Caco-2 (cell line): ENCODE data around the gene SPEG. TPM values are rescaled to one million over a fixed set of nuclear protein-coding genes. Genes with fewer than 3 reads are reported as not detected.

ENCODE experiments used
- BruUV-seq: library from RNA; stranded (reverse); fragments of 400-500 nt; replicated peaks from 2 replicates; lab custom pipeline; 2021; lab: Mats Ljungman, UMichigan
- CTCF ChIA-PET: fragments of 300-600 bp; sonication (Branson Sonifier 250); formaldehyde crosslinking; loops from one replicate; lab custom pipeline; 2022; ENCODE audit warnings: antibody characterized with exemption; lab: Charles Lee
- POLR2A ChIA-PET: fragments of 300-600 bp; sonication (Branson Sonifier 250); formaldehyde crosslinking; loops from one replicate; lab custom pipeline; 2022; ENCODE audit warnings: antibody characterized with exemption; lab: Charles Lee
- DNase-seq, 2 experiments: peaks; one replicate each; pipeline versions ENCODE4 v3.0.0 to v3.0.0-alpha.2; 2020 to 2022
- H3K27me3 ChIP-seq: replicated peaks from 2 replicates; pipeline ENCODE4 v1.6.0; 2011; ENCODE audit warnings: low read length; ENCODE audit not compliant: control insufficient read depth, insufficient read depth
- H3K36me3 ChIP-seq: 2 replicates; pipeline ENCODE4 v1.5.1; 2011; ENCODE audit warnings: low read length; ENCODE audit not compliant: control insufficient read depth, insufficient read depth
- H3K4me1 ChIP-seq: fragments of 250-450 bp; sonication (Bioruptor Pico); 2 replicates; pipeline ENCODE4 v1.5.1; 2020; ENCODE audit warnings: mild to moderate bottlenecking
- H3K4me3 ChIP-seq: 2 replicates; pipeline ENCODE4 v1.5.1; 2011; ENCODE audit warnings: low read depth, mild to moderate bottlenecking, control low read depth, low read length
- H3K9me3 ChIP-seq: fragments of 250-450 bp; sonication (Bioruptor Pico); 2 replicates; pipeline ENCODE4 v1.5.1; 2020; ENCODE audit warnings: mild to moderate bottlenecking, moderate library complexity
- H3K27ac Mint-ChIP-seq: one replicate; pipeline ENCODE4 v1.8.0; 2022; ENCODE audit warnings: mixed read lengths; ENCODE audit not compliant: unreplicated experiment
- H3K27me3 Mint-ChIP-seq: one replicate; pipeline ENCODE4 v1.8.0; 2022; ENCODE audit warnings: mixed read lengths; ENCODE audit not compliant: insufficient read depth, unreplicated experiment
- H3K36me3 Mint-ChIP-seq: one replicate; pipeline ENCODE4 v1.8.0; 2022; ENCODE audit warnings: mild to moderate bottlenecking, mixed read lengths; ENCODE audit not compliant: insufficient read depth, unreplicated experiment
- H3K4me1 Mint-ChIP-seq: one replicate; pipeline ENCODE4 v1.8.0; 2022; ENCODE audit warnings: low read depth, mixed read lengths; ENCODE audit not compliant: unreplicated experiment
- H3K4me3 Mint-ChIP-seq: one replicate; pipeline ENCODE4 v1.8.0; 2022; ENCODE audit warnings: mild to moderate bottlenecking, moderate library complexity, mixed read lengths; ENCODE audit not compliant: unreplicated experiment
- H3K9me3 Mint-ChIP-seq: one replicate; pipeline ENCODE4 v1.8.0; 2022; ENCODE audit warnings: mixed read lengths; ENCODE audit not compliant: unreplicated experiment
- intact Hi-C: fragments of 100-400 bp; cut with micrococcal nuclease; formaldehyde crosslinking; loops from one replicate; pipeline ENCODE4 v1.10.0; 2022; ENCODE audit not compliant: unreplicated experiment
- total RNA-seq: library from RNA; stranded (reverse); gene quantifications from 2 replicates; pipeline ENCODE4 v1.2.3, GENCODE V29; 2022
- TF ChIP-seq, protein P1 (sequence below), 2 experiments: fragments of 200-600 bp in 1 of 2; IDR thresholded peaks; 1 replicate in 1 of 2; 2 replicates in 1 of 2; pipeline versions ENCODE4 v1.5.1 to v1.8.0; 2011 to 2022; ENCODE audit warnings: antibody characterized with exemption in 1 of 2, control low read depth in 1 of 2, inconsistent platforms in 1 of 2, low read depth in 1 of 2, low read length in 1 of 2, mild to moderate bottlenecking in 1 of 2, moderate library complexity in 1 of 2; ENCODE audit not compliant: insufficient read depth in 1 of 2, severe bottlenecking in 1 of 2, unreplicated experiment in 1 of 2

The SPEG gene
- total RNA-seq, 1 experiment from 2014 or later = 18.6 TPM

DNA sequence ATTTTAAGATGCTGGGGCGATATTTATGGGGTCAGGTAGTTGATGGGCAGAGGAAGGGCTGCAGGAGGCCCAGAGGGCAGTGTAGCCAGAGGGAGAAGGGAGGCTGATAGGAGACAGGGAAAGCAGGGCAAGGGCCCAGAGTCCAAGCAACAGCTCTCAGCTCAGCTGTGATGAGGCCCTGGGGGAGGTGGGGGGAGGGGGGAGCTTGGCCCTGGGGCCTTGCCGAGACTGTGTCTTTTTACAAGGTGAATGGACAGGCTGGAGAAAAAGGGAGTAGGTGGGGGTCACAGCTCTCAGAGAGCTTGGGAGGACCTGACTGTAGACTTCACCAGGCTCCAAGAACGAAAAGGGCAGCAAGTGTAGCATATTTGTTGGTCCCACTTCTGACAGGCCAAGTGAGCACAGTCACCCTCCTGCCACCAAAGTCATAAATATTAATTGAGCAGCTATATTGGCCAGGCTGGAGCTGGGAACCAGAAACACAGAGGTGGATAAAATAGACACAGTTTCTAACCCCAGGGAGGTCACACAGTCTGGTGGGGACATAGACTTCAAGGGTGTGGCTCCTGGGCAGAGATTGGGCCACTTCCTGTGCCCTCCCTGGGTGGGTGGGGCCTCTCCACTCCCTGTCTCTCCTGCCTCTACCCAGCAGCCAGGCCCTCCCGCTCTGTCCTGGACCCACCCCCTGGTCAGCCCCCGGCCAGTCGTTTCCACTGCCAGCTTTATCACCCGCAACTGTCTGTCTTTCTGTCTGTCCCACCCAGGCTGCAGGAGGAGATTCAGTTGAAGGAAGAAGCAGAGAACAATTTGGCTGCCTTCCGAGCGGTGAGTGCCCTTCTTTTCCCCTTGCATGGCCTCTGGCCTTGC is 15.1 kb upstream of the SPEG start:
- H3K9me3 ChIP-seq = no peaks in the 10 kb centered on the region
- ChIA-PET POLR2A (no interaction called here), CTCF (no interaction called here)
- BruUV-seq = no TSS peak
- no peak overlapping the region for H3K4me3 ChIP-seq
- no peak overlapping the region for H3K27ac Mint-ChIP-seq
- intact Hi-C loops = no loop called here
- TF ChIP-seq, protein P1, sequence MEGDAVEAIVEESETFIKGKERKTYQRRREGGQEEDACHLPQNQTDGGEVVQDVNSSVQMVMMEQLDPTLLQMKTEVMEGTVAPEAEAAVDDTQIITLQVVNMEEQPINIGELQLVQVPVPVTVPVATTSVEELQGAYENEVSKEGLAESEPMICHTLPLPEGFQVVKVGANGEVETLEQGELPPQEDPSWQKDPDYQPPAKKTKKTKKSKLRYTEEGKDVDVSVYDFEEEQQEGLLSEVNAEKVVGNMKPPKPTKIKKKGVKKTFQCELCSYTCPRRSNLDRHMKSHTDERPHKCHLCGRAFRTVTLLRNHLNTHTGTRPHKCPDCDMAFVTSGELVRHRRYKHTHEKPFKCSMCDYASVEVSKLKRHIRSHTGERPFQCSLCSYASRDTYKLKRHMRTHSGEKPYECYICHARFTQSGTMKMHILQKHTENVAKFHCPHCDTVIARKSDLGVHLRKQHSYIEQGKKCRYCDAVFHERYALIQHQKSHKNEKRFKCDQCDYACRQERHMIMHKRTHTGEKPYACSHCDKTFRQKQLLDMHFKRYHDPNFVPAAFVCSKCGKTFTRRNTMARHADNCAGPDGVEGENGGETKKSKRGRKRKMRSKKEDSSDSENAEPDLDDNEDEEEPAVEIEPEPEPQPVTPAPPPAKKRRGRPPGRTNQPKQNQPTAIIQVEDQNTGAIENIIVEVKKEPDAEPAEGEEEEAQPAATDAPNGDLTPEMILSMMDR (IDR thresholded peaks at IDR 0.05; ENCODE audit: insufficient read depth in 1 of 2, low read depth in 1 of 2, low read length in 1 of 2, severe bottlenecking in 1 of 2, unreplicated experiment in 1 of 2) = no peak
- no peaks in the 10 kb centered on the region for H3K27me3 Mint-ChIP-seq
- DNase-seq = no peak
- no peaks in the 10 kb centered on the region for H3K36me3 ChIP-seq
- no peaks in the 10 kb centered on the region for H3K36me3 Mint-ChIP-seq
- H3K4me3 Mint-ChIP-seq = no peak overlapping the region
- H3K9me3 Mint-ChIP-seq = no peaks in the 10 kb centered on the region
- no peaks in the 10 kb centered on the region for H3K4me1 Mint-ChIP-seq
- H3K27me3 ChIP-seq = no peaks in the 10 kb centered on the region
- no peaks in the 10 kb centered on the region for H3K4me1 ChIP-seq

DNA sequence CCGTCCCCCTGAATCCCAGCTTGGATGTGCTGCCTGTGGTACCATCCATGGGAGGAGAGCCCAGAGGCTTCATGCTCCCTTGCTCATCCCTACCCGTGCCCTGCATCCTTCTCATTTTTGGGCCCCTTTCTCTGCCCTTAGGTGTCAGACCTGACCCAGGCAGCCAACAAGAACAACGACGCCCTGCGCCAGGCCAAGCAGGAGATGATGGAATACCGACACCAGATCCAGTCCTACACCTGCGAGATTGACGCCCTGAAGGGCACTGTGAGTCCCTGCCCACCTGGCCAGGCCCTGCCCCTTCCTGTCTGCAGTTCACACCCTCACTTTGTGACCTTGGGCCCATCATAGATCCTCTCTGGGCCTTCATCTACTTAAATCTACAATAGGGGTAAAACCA is 14.0 kb upstream of the SPEG start:
- CTCF ChIA-PET = no interaction called here

DNA sequence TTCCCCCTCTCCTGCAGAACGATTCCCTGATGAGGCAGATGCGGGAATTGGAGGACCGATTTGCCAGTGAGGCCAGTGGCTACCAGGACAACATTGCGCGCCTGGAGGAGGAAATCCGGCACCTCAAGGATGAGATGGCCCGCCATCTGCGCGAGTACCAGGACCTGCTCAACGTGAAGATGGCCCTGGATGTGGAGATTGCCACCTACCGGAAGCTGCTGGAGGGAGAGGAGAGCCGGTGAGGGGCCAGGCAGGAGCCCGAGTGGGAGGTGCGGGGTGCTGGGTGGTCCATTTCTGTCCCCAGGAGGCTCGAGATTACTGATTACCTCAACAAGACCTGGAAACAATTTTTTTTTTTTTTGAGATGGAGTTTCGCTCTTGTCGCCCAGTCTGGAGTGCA is 13.3 kb upstream of the SPEG start:
- Mint-ChIP-seq H3K4me1 (no peaks in the 10 kb centered on the region), H3K4me3 (no peak overlapping the region), H3K27me3 (no peaks in the 10 kb centered on the region), H3K36me3 (no peaks in the 10 kb centered on the region), H3K9me3 (no peaks in the 10 kb centered on the region), H3K27ac (no peak overlapping the region)
- TF ChIP-seq, protein P1 (IDR thresholded peaks at IDR 0.05; ENCODE audit: insufficient read depth in 1 of 2, low read depth in 1 of 2, low read length in 1 of 2, severe bottlenecking in 1 of 2, unreplicated experiment in 1 of 2) = no peak
- BruUV-seq = no TSS peak
- POLR2A ChIA-PET = no interaction called here
- Histone ChIP-seq H3K36me3 (no peaks in the 10 kb centered on the region), H3K4me3 (no peak overlapping the region), H3K4me1 (no peaks in the 10 kb centered on the region), H3K27me3 (no peaks in the 10 kb centered on the region), H3K9me3 (no peaks in the 10 kb centered on the region)
- intact Hi-C loops = no loop called here
- no peak for DNase-seq
- CTCF ChIA-PET = no interaction called here

More for the DNA sequence above, 14.0 kb upstream of the SPEG start:
- no peaks in the 10 kb centered on the region for H3K27me3 Mint-ChIP-seq
- no peak overlapping the region for H3K27ac Mint-ChIP-seq
- H3K4me3 Mint-ChIP-seq = no peak overlapping the region
- H3K36me3 Mint-ChIP-seq = no peaks in the 10 kb centered on the region
- TF ChIP-seq, protein P1 (IDR thresholded peaks at IDR 0.05; ENCODE audit: insufficient read depth in 1 of 2, low read depth in 1 of 2, low read length in 1 of 2, severe bottlenecking in 1 of 2, unreplicated experiment in 1 of 2) = no peak
- H3K4me1 ChIP-seq = no peaks in the 10 kb centered on the region
- no peaks in the 10 kb centered on the region for H3K4me1 Mint-ChIP-seq
- no peaks in the 10 kb centered on the region for H3K27me3 ChIP-seq
- intact Hi-C loops = no loop called here
- no peaks in the 10 kb centered on the region for H3K36me3 ChIP-seq
- DNase-seq = no peak
- H3K9me3 Mint-ChIP-seq = no peaks in the 10 kb centered on the region
- no peaks in the 10 kb centered on the region for H3K9me3 ChIP-seq
- POLR2A ChIA-PET = no interaction called here
- no TSS peak for BruUV-seq
- no peak overlapping the region for H3K4me3 ChIP-seq
